B cell (primary cell): ENCODE results near the gene YJEFN3. TPM values are rescaled to one million over a fixed set of nuclear protein-coding genes. Genes with fewer than 3 reads are reported as not detected.

Experiments used
- ATAC-seq: fragments of 200-7000 bp; cut with Tn5 transposase; one replicate; pipeline ENCODE4 v1.10.0; 2021; ENCODE audit warnings: low read depth, mild to moderate bottlenecking, moderate number of reproducible peaks, moderate library complexity
- CTCF ChIA-PET: fragments of 350-600 bp; sonication (Branson Sonifier 250); formaldehyde crosslinking; loops from one replicate; lab custom pipeline; 2021; ENCODE audit warnings: antibody characterized with exemption, inconsistent platforms; lab: Charles Lee
- POLR2A ChIA-PET: fragments of 350-600 bp; sonication (Branson Sonifier 250); formaldehyde crosslinking; loops from one replicate; lab custom pipeline; 2021; ENCODE audit warnings: antibody characterized with exemption; lab: Charles Lee
- DNase-seq: peaks from one replicate; pipeline ENCODE4 v3.0.0; 2013
- H2AFZ ChIP-seq: 2 replicates; pipeline ENCODE4 v1.6.1; 2012; ENCODE audit warnings: mild to moderate bottlenecking, low read depth, low read length; ENCODE audit not compliant: insufficient read depth, poor library complexity, severe bottlenecking
- H3K27ac ChIP-seq, 2 donors: 1 replicate in 1 of 2; 2 replicates in 1 of 2; pipeline ENCODE4 v1.5.1; 2012 to 2013; ENCODE audit warnings: low read length in 2 of 2, mild to moderate bottlenecking in 2 of 2, moderate library complexity in 1 of 2
- H3K27me3 ChIP-seq, 4 experiments: fragments of 200-600 bp in 1 of 4; sonication (generic) in 1 of 4; replicated peaks in 1 of 4; 1 replicate in 2 of 4; 2 replicates in 2 of 4; pipeline versions ENCODE4 v1.6.1 to v1.7.0; 2013 to 2016; ENCODE audit warnings: low read length in 3 of 4, mild to moderate bottlenecking in 2 of 4, mixed read lengths in 1 of 4, moderate library complexity in 1 of 4; ENCODE audit not compliant: insufficient read depth in 4 of 4, control insufficient read depth in 3 of 4; ENCODE audit errors: control extremely low read depth in 1 of 4
- H3K36me3 ChIP-seq, 2 experiments: replicated peaks in 1 of 2; 1 replicate in 1 of 2; 2 replicates in 1 of 2; pipeline versions ENCODE4 v1.6.1 to v1.7.1; 2013; ENCODE audit warnings: low read length in 1 of 2; ENCODE audit not compliant: insufficient read depth in 2 of 2, control insufficient read depth in 1 of 2; ENCODE audit errors: control extremely low read depth in 1 of 2, extremely low read depth in 1 of 2
- H3K4me1 ChIP-seq, 2 donors: fragments of 200-600 bp in 1 of 2; sonication (generic) in 1 of 2; 1 replicate in 1 of 2; 2 replicates in 1 of 2; pipeline versions ENCODE4 v1.5.1 to v1.6.1; 2013 to 2017; ENCODE audit warnings: low read length in 2 of 2; ENCODE audit not compliant: control insufficient read depth in 2 of 2, insufficient read depth in 2 of 2
- H3K4me2 ChIP-seq: replicated peaks from 2 replicates; pipeline ENCODE3; 2012; ENCODE audit warnings: mild to moderate bottlenecking, low read depth, low read length; ENCODE audit not compliant: poor library complexity, severe bottlenecking
- H3K4me3 ChIP-seq, 5 experiments: fragments of 200-600 bp in 1 of 5; sonication (generic) in 1 of 5; 1 replicate in 3 of 5; 2 replicates in 2 of 5; pipeline versions ENCODE4 v1.5.1 to v1.7.0; 2011 to 2016; ENCODE audit warnings: low read length in 4 of 5, mild to moderate bottlenecking in 4 of 5, low read depth in 2 of 5, control low read depth in 1 of 5, moderate library complexity in 1 of 5; ENCODE audit not compliant: insufficient read depth in 1 of 5; ENCODE audit errors: control extremely low read depth in 1 of 5, extremely low read depth in 1 of 5
- H3K79me2 ChIP-seq: fragments of 200-600 bp; sonication (generic); one replicate; pipeline ENCODE4 v1.6.0; 2016; ENCODE audit warnings: low read length; ENCODE audit not compliant: control insufficient read depth, insufficient read depth
- H3K9ac ChIP-seq: fragments of 200-600 bp; sonication (generic); 2 replicates; pipeline ENCODE4 v1.6.1; 2017; ENCODE audit warnings: mild to moderate bottlenecking, low read length, moderate library complexity
- H3K9me3 ChIP-seq, 3 donors: one replicate each; pipeline versions ENCODE4 v1.6.1 to v1.7.1; 2013; ENCODE audit warnings: low read length in 2 of 3; ENCODE audit not compliant: control insufficient read depth in 2 of 3, insufficient read depth in 1 of 3; ENCODE audit errors: control extremely low read depth in 1 of 3
- H4K20me1 ChIP-seq: 2 replicates; pipeline ENCODE4 v1.6.0; 2012; ENCODE audit warnings: mild to moderate bottlenecking, low read length; ENCODE audit not compliant: insufficient read depth, control insufficient read depth, poor library complexity, severe bottlenecking
- H3K27ac Mint-ChIP-seq: one replicate; pipeline ENCODE4 v1.8.0; 2021; ENCODE audit warnings: mixed read lengths
- H3K27me3 Mint-ChIP-seq: one replicate; pipeline ENCODE4 v1.8.0; 2021; ENCODE audit warnings: mixed read lengths
- H3K4me1 Mint-ChIP-seq: one replicate; pipeline ENCODE4 v1.8.0; 2021; ENCODE audit warnings: mixed read lengths
- H3K4me3 Mint-ChIP-seq: one replicate; pipeline ENCODE4 v1.8.0; 2021; ENCODE audit warnings: mixed read lengths
- H3K9me3 Mint-ChIP-seq: one replicate; pipeline ENCODE4 v1.8.0; 2022; ENCODE audit warnings: mixed read lengths; ENCODE audit not compliant: insufficient read depth
- EZH2 ChIP-seq: IDR thresholded peaks from 2 replicates; pipeline ENCODE4 v1.6.1; 2012; ENCODE audit warnings: borderline replicate concordance, low read depth, mild to moderate bottlenecking, moderate library complexity, low read length; ENCODE audit not compliant: insufficient read depth, poor library complexity, severe bottlenecking
- WGBS: methylation state at CpG from one replicate; pipeline ENCODE4 v1.1.5; 2013; ENCODE audit warnings: missing lambda C conversion rate; ENCODE audit not compliant: insufficient coverage; 5-methylcytosine and 5-hydroxymethylcytosine counted together
- intact Hi-C: fragments of 100-400 bp; cut with micrococcal nuclease; formaldehyde crosslinking; loops from one replicate; pipeline ENCODE4 v1.10.0; 2022
- polyA plus RNA-seq: library from polyadenylated mRNA; depleted of rRNA; stranded (reverse); fragments of >200 nt; gene quantifications from 2 replicates; pipeline ENCODE4 v1.2.3, GENCODE V29; 2012
- total RNA-seq, 2 donors: library from RNA; stranded (reverse); fragments of 120-200 nt in 1 of 2; gene quantifications; 1 replicate in 1 of 2; 2 replicates in 1 of 2; pipeline versions ENCODE4 v1.2.3 to v1.2.4, GENCODE V29; 2013 to 2022
- TF ChIP-seq, protein P1 (sequence below): fragments of 200-600 bp; IDR thresholded peaks from one replicate; pipeline ENCODE4 v1.8.0; 2022; ENCODE audit warnings: antibody characterized with exemption, mild to moderate bottlenecking

The YJEFN3 gene
- total and polyA plus RNA-seq, 2 donors (not counting 1 experiment from before 2014, with no cell fraction given), result 7.1 to 8.8 TPM

DNA sequence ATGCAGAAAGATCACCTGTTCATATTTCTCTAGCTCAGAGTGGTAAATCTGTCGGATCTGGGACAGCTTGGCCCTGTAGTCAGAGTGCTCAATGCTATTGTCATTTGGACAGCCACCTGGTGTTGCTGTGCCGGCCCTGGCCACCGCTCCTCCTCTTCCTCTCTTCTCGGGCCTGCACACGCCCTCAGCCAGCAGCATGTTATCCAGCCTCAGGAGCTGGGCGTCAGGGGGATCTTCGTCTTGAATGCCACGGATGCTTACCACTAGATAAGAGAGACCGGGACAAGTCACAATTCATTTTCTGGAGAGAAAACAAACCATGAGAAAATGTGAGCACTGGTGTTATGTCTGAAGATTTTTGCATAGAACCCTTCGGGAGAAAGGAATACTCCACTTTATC lies 41.9 kb downstream of the YJEFN3 start:
- no peak overlapping the region for H3K4me3 ChIP-seq
- H3K4me1 ChIP-seq, result no peaks in the 10 kb centered on the region
- Mint-ChIP-seq H3K4me1 (no peaks in the 10 kb centered on the region), H3K9me3 (no peaks in the 10 kb centered on the region), H3K27ac (no peak overlapping the region), H3K4me3 (no peak overlapping the region), H3K27me3 (no peaks in the 10 kb centered on the region)
- ATAC-seq, result no peak
- H3K9me3 ChIP-seq, result peaks cover 0 to 6% (median 0%) of the 10 kb centered on the region in 3 donors
- intact Hi-C loops, result no loop called here
- H3K4me2 ChIP-seq, result no peak overlapping the region
- H3K27me3 ChIP-seq, result no peaks in the 10 kb centered on the region
- DNase-seq, result no peak
- ChIA-PET POLR2A (no interaction called here), CTCF (interaction anchor here (1.5 kb wide), 1 partner anchor 38 kb away, joined by 6 read pairs; no protein-coding TSS in a partner anchor)
- 89% methylated on average over 4 of the region's 10 CpGs for WGBS
- no peak overlapping the region for H2AFZ ChIP-seq
- no peaks in the 10 kb centered on the region for H4K20me1 ChIP-seq
- H3K36me3 ChIP-seq, result no peaks in the 10 kb centered on the region
- H3K9ac ChIP-seq, result no peak overlapping the region
- no peak overlapping the region for H3K27ac ChIP-seq
- H3K79me2 ChIP-seq, result no peaks in the 10 kb centered on the region
- TF ChIP-seq, protein P1, sequence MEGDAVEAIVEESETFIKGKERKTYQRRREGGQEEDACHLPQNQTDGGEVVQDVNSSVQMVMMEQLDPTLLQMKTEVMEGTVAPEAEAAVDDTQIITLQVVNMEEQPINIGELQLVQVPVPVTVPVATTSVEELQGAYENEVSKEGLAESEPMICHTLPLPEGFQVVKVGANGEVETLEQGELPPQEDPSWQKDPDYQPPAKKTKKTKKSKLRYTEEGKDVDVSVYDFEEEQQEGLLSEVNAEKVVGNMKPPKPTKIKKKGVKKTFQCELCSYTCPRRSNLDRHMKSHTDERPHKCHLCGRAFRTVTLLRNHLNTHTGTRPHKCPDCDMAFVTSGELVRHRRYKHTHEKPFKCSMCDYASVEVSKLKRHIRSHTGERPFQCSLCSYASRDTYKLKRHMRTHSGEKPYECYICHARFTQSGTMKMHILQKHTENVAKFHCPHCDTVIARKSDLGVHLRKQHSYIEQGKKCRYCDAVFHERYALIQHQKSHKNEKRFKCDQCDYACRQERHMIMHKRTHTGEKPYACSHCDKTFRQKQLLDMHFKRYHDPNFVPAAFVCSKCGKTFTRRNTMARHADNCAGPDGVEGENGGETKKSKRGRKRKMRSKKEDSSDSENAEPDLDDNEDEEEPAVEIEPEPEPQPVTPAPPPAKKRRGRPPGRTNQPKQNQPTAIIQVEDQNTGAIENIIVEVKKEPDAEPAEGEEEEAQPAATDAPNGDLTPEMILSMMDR, result no peak

DNA sequence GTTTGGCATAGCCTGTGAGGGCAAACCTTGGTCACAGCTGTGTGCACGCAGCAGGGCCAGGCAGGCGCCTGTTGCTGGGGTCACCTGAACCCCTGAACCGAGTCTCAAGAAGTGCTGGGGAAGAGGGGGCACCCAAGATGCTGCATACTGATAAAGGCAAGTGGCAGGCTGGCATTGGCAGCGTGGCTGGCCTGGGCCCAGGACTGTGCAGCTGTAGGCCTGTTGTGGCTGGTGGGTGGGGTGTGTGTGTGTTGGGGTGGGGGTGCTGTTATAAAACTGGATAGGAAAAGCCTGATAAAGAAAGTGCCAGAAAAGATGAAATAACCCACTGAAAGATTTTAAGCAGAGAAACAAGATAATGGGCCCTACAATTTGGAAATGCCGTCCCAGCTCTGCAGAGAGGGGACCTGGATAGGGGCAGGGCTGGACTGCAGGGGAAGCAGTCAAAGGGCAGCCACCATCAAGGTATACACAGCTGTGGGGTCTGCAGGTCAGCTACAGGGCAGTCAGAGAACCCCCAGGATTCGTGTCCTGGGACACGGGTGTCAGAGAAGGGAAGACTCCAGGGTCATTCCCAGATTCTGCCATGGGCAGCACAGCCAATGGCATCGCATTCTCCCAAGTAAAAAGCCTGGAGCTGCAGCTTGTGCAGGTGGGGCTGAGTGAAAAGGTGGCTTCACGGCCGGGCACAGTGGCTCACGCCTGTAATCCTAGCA lies 42.5 kb downstream of the YJEFN3 start:
- Histone ChIP-seq H3K4me2 (no peak overlapping the region), H3K9ac (no peak overlapping the region), H3K9me3 (peaks cover 0 to 6% (median 0%) of the 10 kb centered on the region in 3 donors), H3K4me1 (no peaks in the 10 kb centered on the region), H3K79me2 (no peaks in the 10 kb centered on the region), H3K27me3 (no peaks in the 10 kb centered on the region), H2AFZ (no peak overlapping the region), H3K4me3 (no peak overlapping the region), H3K27ac (no peak overlapping the region), H4K20me1 (no peaks in the 10 kb centered on the region), H3K36me3 (no peaks in the 10 kb centered on the region)
- intact Hi-C loops, result no loop called here
- TF ChIP-seq, protein P1, result no peak
- no peak for TF ChIP-seq EZH2
- ChIA-PET POLR2A (no interaction called here), CTCF (interaction anchor here (1.5 kb wide), 1 partner anchor 39 kb away, joined by 6 read pairs; no protein-coding TSS in a partner anchor)
- no peak for DNase-seq
- Mint-ChIP-seq H3K27ac (no peak overlapping the region), H3K4me1 (no peaks in the 10 kb centered on the region), H3K27me3 (no peaks in the 10 kb centered on the region), H3K4me3 (no peak overlapping the region), H3K9me3 (no peaks in the 10 kb centered on the region)
- 95% methylated on average over 11 of the region's 11 CpGs for WGBS
- no peak for ATAC-seq
